CD8-positive, alpha-beta memory T cell (primary cell): Measurements from ENCODE around the gene PIAS4. TPM values are rescaled to one million over a fixed set of nuclear protein-coding genes. Genes with fewer than 3 reads are reported as not detected.
A peak's percentile ranks its signal among the peaks of the same experiment; 100 is the strongest.

Experiments
- CTCF ChIA-PET: fragments of 350-600 bp; sonication (Branson Sonifier 250); formaldehyde crosslinking; loops from one replicate; lab custom pipeline; 2021; ENCODE audit warnings: antibody characterized with exemption; lab: Charles Lee
- POLR2A ChIA-PET: fragments of 350-600 bp; sonication (Branson Sonifier 250); formaldehyde crosslinking; loops from one replicate; lab custom pipeline; 2021; ENCODE audit warnings: antibody characterized with exemption; lab: Charles Lee
- DNase-seq, 5 donors: peaks; one replicate each; pipeline versions ENCODE4 v3.0.0 to v3.0.0-alpha.2; 2020 to 2022; ENCODE audit warnings: mixed read lengths in 1 of 5
- H3K27ac ChIP-seq: one replicate; pipeline ENCODE4 v1.7.0; 2013; ENCODE audit warnings: low read depth, mild to moderate bottlenecking, low read length, moderate library complexity
- H3K27me3 ChIP-seq: 2 replicates; pipeline ENCODE4 v1.7.0; 2013; ENCODE audit warnings: low read length, mild to moderate bottlenecking; ENCODE audit not compliant: insufficient read depth, poor library complexity, severe bottlenecking
- H3K36me3 ChIP-seq: 2 replicates; pipeline ENCODE4 v1.7.0; 2013; ENCODE audit warnings: mild to moderate bottlenecking, low read length, moderate library complexity; ENCODE audit not compliant: insufficient read depth
- H3K4me1 ChIP-seq: 2 replicates; pipeline ENCODE4 v1.7.0; 2013; ENCODE audit warnings: mild to moderate bottlenecking, low read length, moderate library complexity; ENCODE audit not compliant: insufficient read depth
- H3K4me3 ChIP-seq: 2 replicates; pipeline ENCODE4 v1.7.0; 2013; ENCODE audit warnings: mild to moderate bottlenecking, low read length
- H3K9me3 ChIP-seq: 2 replicates; pipeline ENCODE4 v1.7.0; 2013; ENCODE audit warnings: mild to moderate bottlenecking, low read length
- H3K27ac Mint-ChIP-seq, 8 donors: one replicate each; pipeline ENCODE4 v1.8.0; 2020 to 2021; ENCODE audit warnings: mixed read lengths in 8 of 8, mild to moderate bottlenecking in 6 of 8, inconsistent platforms in 3 of 8, moderate library complexity in 3 of 8
- H3K27me3 Mint-ChIP-seq, 2 donors: one replicate each; pipeline ENCODE4 v1.8.0; 2020 to 2021; ENCODE audit warnings: mixed read lengths in 2 of 2, mild to moderate bottlenecking in 1 of 2, moderate library complexity in 1 of 2
- H3K36me3 Mint-ChIP-seq, 3 donors: one replicate each; pipeline ENCODE4 v1.8.0; 2020 to 2021; ENCODE audit warnings: mixed read lengths in 3 of 3, inconsistent platforms in 1 of 3, mild to moderate bottlenecking in 1 of 3
- H3K4me1 Mint-ChIP-seq, 3 donors: one replicate each; pipeline ENCODE4 v1.8.0; 2020 to 2021; ENCODE audit warnings: mixed read lengths in 3 of 3, inconsistent platforms in 1 of 3, mild to moderate bottlenecking in 1 of 3
- H3K4me3 Mint-ChIP-seq, 7 donors: one replicate each; pipeline ENCODE4 v1.8.0; 2020 to 2021; ENCODE audit warnings: mixed read lengths in 7 of 7, mild to moderate bottlenecking in 6 of 7, moderate library complexity in 4 of 7, inconsistent platforms in 2 of 7
- H3K9me3 Mint-ChIP-seq, 5 donors: one replicate each; pipeline ENCODE4 v1.8.0; 2020 to 2022; ENCODE audit warnings: mixed read lengths in 5 of 5, mild to moderate bottlenecking in 3 of 5, moderate library complexity in 2 of 5, inconsistent platforms in 1 of 5
- polyA plus RNA-seq: library from polyadenylated mRNA; unstranded; fragments of 300-500 nt; fragmentation: Illumina TruSeq; gene quantifications from one replicate; pipeline ENCODE4 v1.2.3, GENCODE V29; 2021
- total RNA-seq, 2 experiments: library from RNA; stranded (reverse); gene quantifications; one replicate each; pipeline ENCODE4 v1.2.3, GENCODE V29; 2021

Gene PIAS4
- total and polyA plus RNA-seq, 3 experiments from 2014 or later, result 6.3 to 33.8 (median 29.1) TPM

GRCh38 chr19:3975144-3975543 lies 32.4 kb upstream of the PIAS4 start:
- Histone ChIP-seq H3K9me3 (no peaks in the 10 kb centered on the region), H3K4me3 (no peak overlapping the region), H3K4me1 (peaks cover 7% of the 10 kb centered on the region), H3K36me3 (peaks cover 37% of the 10 kb centered on the region), H3K27ac (no peak overlapping the region), H3K27me3 (no peaks in the 10 kb centered on the region)
- H3K36me3 Mint-ChIP-seq, result peaks cover 5 to 48% (median 8%) of the 10 kb centered on the region in 3 donors
- DNase-seq, result peak in 1 of 5 donors; percentile 17
- H3K27me3 Mint-ChIP-seq, result peaks cover 0 to 9% of the 10 kb centered on the region in 2 donors
- H3K9me3 Mint-ChIP-seq, result no peaks in the 10 kb centered on the region
- peak overlapping the region in 1 of 7 donors; percentile 10 for H3K4me3 Mint-ChIP-seq
- CTCF ChIA-PET, result interaction anchor here (1.0 to 1.5 kb wide), 3 partner anchors 9 to 12 kb away, joined by 4 to 7 read pairs (median 6); partner anchors contain the start of gene EEF2
- POLR2A ChIA-PET, result interaction anchor here (0.7 to 1.0 kb wide), 2 partner anchors 9 to 82 kb away, joined by 3 to 4 read pairs; no protein-coding TSS in a partner anchor
- H3K4me1 Mint-ChIP-seq, result peaks cover 8 to 19% (median 10%) of the 10 kb centered on the region in 3 donors
- H3K27ac Mint-ChIP-seq, result peak overlapping the region in 1 of 8 donors; percentile 64

- DNase-seq, result peak in 1 of 5 donors; percentile 24
- Mint-ChIP-seq H3K4me3 (peak overlapping the region in 1 of 7 donors; percentile 49), H3K36me3 (peaks cover 5 to 50% (median 8%) of the 10 kb centered on the region in 3 donors), H3K9me3 (no peaks in the 10 kb centered on the region), H3K4me1 (peaks cover 4 to 14% (median 5%) of the 10 kb centered on the region in 3 donors), H3K27ac (peak overlapping the region in 2 of 8 donors; percentile 42 to 64), H3K27me3 (peaks cover 0 to 9% of the 10 kb centered on the region in 2 donors)
- no peak overlapping the region for H3K4me3 ChIP-seq
- no peak overlapping the region for H3K27ac ChIP-seq
- POLR2A ChIA-PET, result interaction anchor here (0.7 to 1.0 kb wide), 2 partner anchors 9 to 82 kb away, joined by 3 to 4 read pairs; no protein-coding TSS in a partner anchor
- CTCF ChIA-PET, result interaction anchor here (1.0 to 1.5 kb wide), 3 partner anchors 8 to 12 kb away, joined by 4 to 7 read pairs (median 6); partner anchors contain the start of gene EEF2
- H3K4me1 ChIP-seq, result peaks cover 4% of the 10 kb centered on the region
- peaks cover 42% of the 10 kb centered on the region for H3K36me3 ChIP-seq
- no peaks in the 10 kb centered on the region for H3K9me3 ChIP-seq
- H3K27me3 ChIP-seq, result no peaks in the 10 kb centered on the region
Observed at GRCh38 chr19:3975637-3976087, 31.9 kb upstream of the PIAS4 start.

GRCh38 chr19:3976495-3977241 lies 30.9 kb upstream of the PIAS4 start:
- ChIA-PET CTCF (interaction anchor here (1.1 to 1.3 kb wide), 2 partner anchors 9 to 11 kb away, joined by 4 to 5 read pairs; partner anchors contain the start of gene EEF2), POLR2A (interaction anchor here (0.6 to 0.8 kb wide), 3 partner anchors 8 to 13 kb away, joined by 5 read pairs; partner anchors contain the start of gene EEF2)
- no peaks in the 10 kb centered on the region for H3K9me3 Mint-ChIP-seq
- no peaks in the 10 kb centered on the region for H3K9me3 ChIP-seq
- DNase-seq, result peak in 1 of 5 donors; percentile 6
- peak overlapping the region in 1 of 7 donors; percentile 49 for H3K4me3 Mint-ChIP-seq
- H3K4me1 ChIP-seq, result no peaks in the 10 kb centered on the region
- H3K4me3 ChIP-seq, result no peak overlapping the region
- H3K27ac ChIP-seq, result no peak overlapping the region
- H3K27me3 ChIP-seq, result no peaks in the 10 kb centered on the region
- peaks cover 52% of the 10 kb centered on the region for H3K36me3 ChIP-seq
- H3K36me3 Mint-ChIP-seq, result peaks cover 5 to 59% (median 8%) of the 10 kb centered on the region in 3 donors
- H3K4me1 Mint-ChIP-seq, result peaks cover 2 to 13% (median 5%) of the 10 kb centered on the region in 3 donors
- peak overlapping the region in 2 of 8 donors; percentile 12 to 86 for H3K27ac Mint-ChIP-seq
- H3K27me3 Mint-ChIP-seq, result peaks cover 0 to 9% of the 10 kb centered on the region in 2 donors

GRCh38 chr19:3977242-3978143 lies 30.0 kb upstream of the PIAS4 start:
- H3K9me3 Mint-ChIP-seq, result no peaks in the 10 kb centered on the region
- ChIA-PET POLR2A (interaction anchor here (0.7 to 0.8 kb wide), 2 partner anchors 8 to 10 kb away, joined by 5 read pairs; partner anchors contain the start of gene EEF2), CTCF (interaction anchor here (1.1 to 1.3 kb wide), 2 partner anchors 8 to 11 kb away, joined by 4 to 5 read pairs; partner anchors contain the start of gene EEF2)
- peak overlapping the region in 2 of 7 donors; percentile 30 to 70 for H3K4me3 Mint-ChIP-seq
- H3K9me3 ChIP-seq, result no peaks in the 10 kb centered on the region
- H3K27ac Mint-ChIP-seq, result peak overlapping the region in 2 of 8 donors; percentile 12 to 86
- no peaks in the 10 kb centered on the region for H3K4me1 ChIP-seq
- H3K4me3 ChIP-seq, result no peak overlapping the region
- no peak overlapping the region for H3K27ac ChIP-seq
- peaks cover 2 to 16% (median 5%) of the 10 kb centered on the region in 3 donors for H3K4me1 Mint-ChIP-seq
- H3K27me3 Mint-ChIP-seq, result peaks cover 0 to 9% of the 10 kb centered on the region in 2 donors
- no peaks in the 10 kb centered on the region for H3K27me3 ChIP-seq
- peak in 1 of 5 donors; percentile 15 for DNase-seq
- H3K36me3 ChIP-seq, result peaks cover 60% of the 10 kb centered on the region
- H3K36me3 Mint-ChIP-seq, result peaks cover 5 to 67% (median 8%) of the 10 kb centered on the region in 3 donors

GRCh38 chr19:3978145-3978544 lies 29.4 kb upstream of the PIAS4 start:
- CTCF ChIA-PET, result no interaction called here
- peaks cover 5% of the 10 kb centered on the region for H3K4me1 ChIP-seq
- H3K27ac ChIP-seq, result no peak overlapping the region
- no peaks in the 10 kb centered on the region for H3K9me3 ChIP-seq
- Mint-ChIP-seq H3K4me1 (peaks cover 9 to 22% (median 11%) of the 10 kb centered on the region in 3 donors), H3K27ac (peak overlapping the region in 3 of 8 donors; percentile 17 to 86 (median 46)), H3K36me3 (peaks cover 8 to 74% (median 11%) of the 10 kb centered on the region in 3 donors), H3K27me3 (peaks cover 0 to 9% of the 10 kb centered on the region in 2 donors), H3K9me3 (no peaks in the 10 kb centered on the region), H3K4me3 (peak overlapping the region in 3 of 7 donors; percentile 19 to 70 (median 30))
- H3K36me3 ChIP-seq, result peaks cover 67% of the 10 kb centered on the region
- POLR2A ChIA-PET, result no interaction called here
- DNase-seq, result no peak
- H3K4me3 ChIP-seq, result no peak overlapping the region
- H3K27me3 ChIP-seq, result no peaks in the 10 kb centered on the region

GRCh38 chr19:3979289-3979673 lies 28.3 kb upstream of the PIAS4 start:
- Mint-ChIP-seq H3K27me3 (peaks cover 0 to 12% of the 10 kb centered on the region in 2 donors), H3K4me1 (peaks cover 20 to 33% (median 23%) of the 10 kb centered on the region in 3 donors), H3K4me3 (peak overlapping the region in 2 of 7 donors; percentile 22 to 66), H3K36me3 (peaks cover 15 to 85% (median 18%) of the 10 kb centered on the region in 3 donors), H3K9me3 (no peaks in the 10 kb centered on the region), H3K27ac (peak overlapping the region in 5 of 8 donors; percentile 23 to 86 (median 37))
- Histone ChIP-seq H3K4me1 (peaks cover 16% of the 10 kb centered on the region), H3K4me3 (no peak overlapping the region), H3K27me3 (no peaks in the 10 kb centered on the region), H3K27ac (no peak overlapping the region), H3K36me3 (peaks cover 78% of the 10 kb centered on the region), H3K9me3 (no peaks in the 10 kb centered on the region)
- DNase-seq, result no peak
- POLR2A ChIA-PET, result interaction anchor here (0.5 to 0.6 kb wide), 2 partner anchors 8 to 1679 kb away, joined by 3 read pairs; partner anchors contain the start of gene DAPK3
- CTCF ChIA-PET, result interaction anchor here (0.5 kb wide), 1 partner anchor 110 kb away, joined by 3 read pairs; no protein-coding TSS in a partner anchor
